Upper lobe of right lung (tissue), 1 donor: ENCODE measurements around the gene CEACAM7. TPM values are rescaled to one million over a fixed set of nuclear protein-coding genes. Genes with fewer than 3 reads are reported as not detected.
"Not testable (repeated sequence)": the region's sequence is repeated elsewhere in the genome, so short reads cannot be mapped to it uniquely, and the experiment has no call there.

Experiments used
- ATAC-seq: fragments of 200-7000 bp; cut with Tn5 transposase; one replicate; pipeline ENCODE4 v1.9.1; 2020; ENCODE audit warnings: mild to moderate bottlenecking, moderate library complexity
- DNase-seq: peaks from one replicate; pipeline ENCODE4 v3.0.0-alpha.2; 2020
- H3K27ac ChIP-seq: fragments of 200-600 bp; one replicate; pipeline ENCODE4 v1.8.0; 2022
- H3K27me3 ChIP-seq: fragments of 200-600 bp; one replicate; pipeline ENCODE4 v1.8.0; 2022; ENCODE audit warnings: mild to moderate bottlenecking
- H3K36me3 ChIP-seq: fragments of 200-600 bp; one replicate; pipeline ENCODE4 v1.8.0; 2022
- H3K4me1 ChIP-seq: fragments of 200-600 bp; one replicate; pipeline ENCODE4 v1.8.0; 2022
- H3K4me3 ChIP-seq: fragments of 200-600 bp; one replicate; pipeline ENCODE4 v1.8.0; 2022; ENCODE audit warnings: mild to moderate bottlenecking
- H3K9me3 ChIP-seq: fragments of 200-600 bp; one replicate; pipeline ENCODE4 v1.8.0; 2022
- CTCF ChIP-seq: fragments of 200-600 bp; IDR thresholded peaks from one replicate; pipeline ENCODE4 v1.8.0; 2022; ENCODE audit warnings: antibody characterized with exemption
- intact Hi-C: fragments of 100-400 bp; cut with DNase I; formaldehyde crosslinking; loops from one replicate; pipeline ENCODE4 v1.11.0; 2022
- total RNA-seq: library from RNA; stranded (reverse); fragmentation: NEBNext Ultra II Directional; extraction: Animal tissue kit (Norgen Biotek cat#: 25700); gene quantifications from one replicate; pipeline ENCODE4 v1.2.1, GENCODE V29; 2021
- donor health status: DM: no; HTN: yes; CAD: no; lungs with severe emphysema.

Gene CEACAM7
- total RNA-seq, 1 donor from 2014 or later = not detected

DNA sequence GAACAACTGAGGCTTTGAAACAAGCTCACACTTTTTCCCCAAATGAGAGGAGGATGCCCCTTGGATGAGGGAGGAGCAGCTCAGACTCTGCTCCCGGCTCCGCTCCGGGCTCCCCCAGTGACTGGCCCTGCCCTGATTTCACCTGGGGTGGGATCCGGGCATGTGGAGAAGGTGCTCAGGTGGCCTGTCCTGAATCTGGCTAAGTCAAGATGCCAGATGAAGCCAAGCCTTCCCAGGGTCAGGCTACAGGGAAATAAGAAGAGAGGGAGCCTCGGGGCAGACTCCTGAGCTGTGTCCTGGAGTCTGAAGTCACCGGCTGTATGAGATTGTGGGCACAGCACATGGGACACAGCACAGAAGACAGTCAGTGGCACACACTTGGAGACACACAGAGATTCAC lies 30.7 kb upstream of the CEACAM7 start:
- ATAC-seq (no peak), DNase-seq (no peak)
- Histone ChIP-seq H3K27ac (no peak overlapping the region), H3K27me3 (peaks cover 4% of the 10 kb centered on the region), H3K4me1 (no peaks in the 10 kb centered on the region), H3K36me3 (no peaks in the 10 kb centered on the region), H3K4me3 (no peak overlapping the region), H3K9me3 (no peaks in the 10 kb centered on the region)
- TF ChIP-seq CTCF = no peak
- intact Hi-C loops = no loop called here

GRCh38 chr19:41714598-41714997 lies 26.5 kb upstream of the CEACAM7 start:
- Histone ChIP-seq H3K27ac (no peak overlapping the region), H3K36me3 (no peaks in the 10 kb centered on the region), H3K27me3 (peaks cover 4% of the 10 kb centered on the region), H3K4me3 (no peak overlapping the region), H3K9me3 (no peaks in the 10 kb centered on the region), H3K4me1 (no peaks in the 10 kb centered on the region)
- no peak for TF ChIP-seq CTCF
- ATAC-seq = no peak
- intact Hi-C loops = no loop called here
- no peak for DNase-seq

GRCh38 chr19:41711376-41712261 lies 23.5 kb upstream of the CEACAM7 start:
- peaks cover 13% of the 10 kb centered on the region for H3K27me3 ChIP-seq
- no peak for ATAC-seq
- intact Hi-C loops = no loop called here
- H3K36me3 ChIP-seq = no peaks in the 10 kb centered on the region
- no peak for TF ChIP-seq CTCF
- no peaks in the 10 kb centered on the region for H3K9me3 ChIP-seq
- no peak overlapping the region for H3K4me3 ChIP-seq
- no peak for DNase-seq
- no peak overlapping the region for H3K27ac ChIP-seq
- no peaks in the 10 kb centered on the region for H3K4me1 ChIP-seq

DNA sequence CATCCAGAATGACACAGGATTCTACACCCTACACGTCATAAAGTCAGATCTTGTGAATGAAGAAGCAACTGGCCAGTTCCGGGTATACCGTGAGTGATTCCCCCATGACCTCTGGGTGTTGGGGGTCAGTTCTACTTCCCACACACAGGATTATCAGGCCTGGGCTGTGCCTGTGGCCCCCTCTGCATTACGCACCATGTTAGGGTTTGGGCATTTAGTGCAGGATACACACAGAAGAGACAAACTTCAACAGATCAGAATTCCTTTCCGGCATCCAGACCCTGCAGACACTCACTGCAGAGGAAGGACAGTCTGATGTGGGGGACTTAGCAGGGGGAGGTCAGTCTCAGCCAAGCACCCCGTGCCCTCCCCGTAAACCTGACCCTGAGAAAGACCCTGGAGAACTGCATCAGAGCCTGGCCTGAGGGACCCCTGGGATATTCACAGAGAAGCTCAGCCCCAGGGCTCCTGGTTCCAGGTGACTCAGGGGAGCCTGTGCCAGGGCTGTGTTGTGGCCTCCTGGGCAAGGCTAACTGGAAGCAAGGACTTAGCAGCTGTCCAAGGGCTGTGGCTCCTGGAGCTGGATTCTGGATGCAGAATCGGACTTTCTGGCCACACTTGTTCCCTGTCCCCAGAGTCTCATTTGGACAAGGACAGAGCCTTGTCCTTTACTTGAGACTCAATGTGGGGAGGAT lies 22.0 kb upstream of the CEACAM7 start:
- no peaks in the 10 kb centered on the region for H3K9me3 ChIP-seq
- intact Hi-C loops = no loop called here
- H3K36me3 ChIP-seq = no peaks in the 10 kb centered on the region
- TF ChIP-seq CTCF = no peak
- no peak overlapping the region for H3K27ac ChIP-seq
- peaks cover 8% of the 10 kb centered on the region for H3K27me3 ChIP-seq
- H3K4me3 ChIP-seq = no peak overlapping the region
- DNase-seq (no peak), ATAC-seq (no peak)
- H3K4me1 ChIP-seq = no peaks in the 10 kb centered on the region

- H3K9me3 ChIP-seq, H3K36me3 ChIP-seq, ATAC-seq, H3K4me3 ChIP-seq, DNase-seq, H3K4me1 ChIP-seq, H3K27ac ChIP-seq, intact Hi-C loops: not testable (repeated sequence)
- peaks cover 12% of the 10 kb centered on the region for H3K27me3 ChIP-seq
Measured at GRCh38 chr19:41709516-41709915, 21.4 kb upstream of the CEACAM7 start.

DNA sequence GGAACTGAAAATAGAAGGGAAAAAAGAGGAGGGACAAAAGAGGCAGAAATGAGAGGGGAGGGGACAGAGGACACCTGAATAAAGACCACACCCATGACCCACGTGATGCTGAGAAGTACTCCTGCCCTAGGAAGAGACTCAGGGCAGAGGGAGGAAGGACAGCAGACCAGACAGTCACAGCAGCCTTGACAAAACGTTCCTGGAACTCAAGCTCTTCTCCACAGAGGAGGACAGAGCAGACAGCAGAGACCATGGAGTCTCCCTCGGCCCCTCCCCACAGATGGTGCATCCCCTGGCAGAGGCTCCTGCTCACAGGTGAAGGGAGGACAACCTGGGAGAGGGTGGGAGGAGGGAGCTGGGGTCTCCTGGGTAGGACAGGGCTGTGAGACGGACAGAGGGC lies 20.4 kb upstream of the CEACAM7 start, which contains the start of gene CEACAM5:
Gene CEACAM5, plus strand, starts transcription at position 146 of the 400 bp plus-strand sequence. Its CDS starts 106 bp downstream, at position 252.
- Histone ChIP-seq H3K4me1 (no peaks in the 10 kb centered on the region), H3K27me3 (peaks cover 15% of the 10 kb centered on the region), H3K27ac (no peak within 1 kb of the TSS), H3K9me3 (no peaks in the 10 kb centered on the region), H3K36me3 (no peaks in the 10 kb centered on the region), H3K4me3 (no peak within 1 kb of the TSS)
- no peak for DNase-seq
- intact Hi-C loops = no loop called here
- ATAC-seq = no peak
- TF ChIP-seq CTCF = no peak
